Coronary artery (tissue), 2 donors: ENCODE measurements around the gene CLNK.

ENCODE experiments used
- DNase-seq: peaks from one replicate; pipeline ENCODE4 v3.0.0-alpha.2; 2017; ENCODE audit warnings: low spot score
- H3K27ac ChIP-seq, 2 donors: fragments of 200-600 bp; sonication (generic); one replicate each; pipeline ENCODE4 v1.5.1; 2016 to 2019
- H3K4me3 ChIP-seq: fragments of 200-600 bp; sonication (generic); 2 replicates; pipeline ENCODE4 v1.5.1; 2016; ENCODE audit warnings: mild to moderate bottlenecking, moderate library complexity
- TF ChIP-seq, protein P1 (sequence below): fragments of 200-600 bp; sonication (generic); IDR thresholded peaks from one replicate; pipeline ENCODE4 v1.5.1; 2019; ENCODE audit warnings: antibody characterized with exemption

Gene CLNK

DNA sequence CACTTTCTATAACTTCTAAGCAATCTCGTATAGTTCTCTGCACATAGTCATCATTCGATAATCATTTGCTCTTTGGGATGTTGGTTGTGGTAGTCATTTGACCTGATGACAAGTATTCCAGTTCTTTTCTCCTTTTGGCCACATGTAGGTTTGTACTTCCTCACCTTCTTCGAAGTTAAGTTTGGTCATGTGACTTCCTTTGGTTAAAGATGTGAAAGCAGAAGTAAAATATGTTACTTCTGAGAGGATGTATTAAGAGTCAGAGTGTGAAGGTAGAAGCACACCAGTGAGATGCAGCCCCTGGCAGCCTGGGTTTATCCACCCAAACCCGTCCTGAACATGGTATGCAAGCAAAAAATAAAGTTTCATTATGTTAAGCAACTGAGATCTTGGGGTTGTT is 178.5 kb downstream of the CLNK start:
- DNase-seq: no peak
- H3K27ac ChIP-seq: no peak overlapping the region
- TF ChIP-seq, protein P1, sequence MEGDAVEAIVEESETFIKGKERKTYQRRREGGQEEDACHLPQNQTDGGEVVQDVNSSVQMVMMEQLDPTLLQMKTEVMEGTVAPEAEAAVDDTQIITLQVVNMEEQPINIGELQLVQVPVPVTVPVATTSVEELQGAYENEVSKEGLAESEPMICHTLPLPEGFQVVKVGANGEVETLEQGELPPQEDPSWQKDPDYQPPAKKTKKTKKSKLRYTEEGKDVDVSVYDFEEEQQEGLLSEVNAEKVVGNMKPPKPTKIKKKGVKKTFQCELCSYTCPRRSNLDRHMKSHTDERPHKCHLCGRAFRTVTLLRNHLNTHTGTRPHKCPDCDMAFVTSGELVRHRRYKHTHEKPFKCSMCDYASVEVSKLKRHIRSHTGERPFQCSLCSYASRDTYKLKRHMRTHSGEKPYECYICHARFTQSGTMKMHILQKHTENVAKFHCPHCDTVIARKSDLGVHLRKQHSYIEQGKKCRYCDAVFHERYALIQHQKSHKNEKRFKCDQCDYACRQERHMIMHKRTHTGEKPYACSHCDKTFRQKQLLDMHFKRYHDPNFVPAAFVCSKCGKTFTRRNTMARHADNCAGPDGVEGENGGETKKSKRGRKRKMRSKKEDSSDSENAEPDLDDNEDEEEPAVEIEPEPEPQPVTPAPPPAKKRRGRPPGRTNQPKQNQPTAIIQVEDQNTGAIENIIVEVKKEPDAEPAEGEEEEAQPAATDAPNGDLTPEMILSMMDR: no peak
- H3K4me3 ChIP-seq: no peak overlapping the region

DNA sequence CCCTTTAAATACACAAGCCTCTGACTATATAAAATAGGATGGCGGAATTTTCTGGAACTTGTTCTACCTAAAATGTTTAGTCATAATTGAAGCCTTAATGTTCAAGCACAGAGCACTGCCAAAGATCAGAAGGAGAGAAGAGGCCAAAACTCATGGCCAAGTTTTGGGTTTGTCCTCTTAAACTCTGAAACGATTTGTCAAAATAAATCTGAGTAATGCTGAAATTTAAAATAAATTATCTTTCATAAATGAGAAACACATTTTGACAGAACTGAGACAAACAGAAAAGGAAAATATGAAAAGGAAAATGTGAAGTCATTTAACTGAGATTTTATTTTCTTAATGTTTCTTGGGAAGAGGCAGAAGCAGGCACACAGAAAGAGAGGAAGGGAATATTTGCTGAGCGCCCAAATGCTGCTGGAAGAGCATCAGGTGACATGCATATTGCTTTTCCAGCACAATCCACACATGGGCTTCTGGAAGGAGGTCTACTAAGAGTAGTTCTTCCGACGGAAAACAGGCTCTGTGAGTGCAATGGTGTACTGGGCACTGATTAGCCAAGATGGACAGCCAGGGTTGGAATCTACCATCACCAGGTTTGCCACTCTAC is 179.9 kb downstream of the CLNK start:
- no peak overlapping the region for H3K4me3 ChIP-seq
- TF ChIP-seq, protein P1: no peak
- H3K27ac ChIP-seq: no peak overlapping the region
- DNase-seq: no peak

DNA sequence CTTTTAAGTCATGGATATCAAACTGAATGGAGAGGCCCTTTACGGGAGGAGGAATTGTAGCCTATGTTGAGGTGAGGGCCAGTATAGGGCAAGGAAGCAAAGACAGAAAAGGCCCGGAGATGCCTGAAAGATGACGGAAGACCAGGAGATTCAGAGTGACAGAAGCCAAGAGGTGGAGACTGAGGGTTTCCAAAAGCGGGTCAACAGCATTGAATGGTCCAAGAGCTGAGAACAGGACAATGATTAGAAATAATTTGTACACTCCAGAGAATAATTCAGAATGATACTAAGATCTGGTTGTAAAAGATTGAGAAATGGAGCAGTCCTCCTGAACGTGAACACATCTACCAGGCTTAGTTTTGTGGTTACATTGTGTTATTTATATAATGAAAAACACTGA is 181.9 kb downstream of the CLNK start:
- DNase-seq: no peak
- H3K27ac ChIP-seq: no peak overlapping the region

DNA sequence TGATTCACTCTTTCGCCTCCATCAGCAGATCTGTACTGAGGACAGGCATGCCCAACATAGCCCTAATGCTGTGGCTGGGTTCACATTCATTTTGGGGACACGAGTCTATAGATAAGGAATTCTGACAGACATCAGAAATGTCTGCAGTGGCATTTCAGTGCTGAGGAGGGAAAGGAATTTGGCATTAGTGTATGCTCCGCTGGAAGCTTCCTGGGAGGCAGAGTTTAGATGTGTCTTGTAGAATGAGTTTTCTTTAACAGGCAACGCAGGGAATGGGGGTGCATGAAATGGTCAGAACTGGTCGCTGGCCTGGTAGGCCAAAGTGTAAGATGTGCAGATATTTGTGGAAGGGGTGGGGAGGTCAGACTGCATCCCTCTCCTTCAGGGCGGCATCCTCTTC is 183.8 kb downstream of the CLNK start:
- no peak for DNase-seq
- Histone ChIP-seq H3K27ac (no peak overlapping the region), H3K4me3 (no peak overlapping the region)
- TF ChIP-seq, protein P1: no peak

More for the DNA sequence above, 181.9 kb downstream of the CLNK start:
- TF ChIP-seq, protein P1: no peak
- H3K4me3 ChIP-seq: no peak overlapping the region

DNA sequence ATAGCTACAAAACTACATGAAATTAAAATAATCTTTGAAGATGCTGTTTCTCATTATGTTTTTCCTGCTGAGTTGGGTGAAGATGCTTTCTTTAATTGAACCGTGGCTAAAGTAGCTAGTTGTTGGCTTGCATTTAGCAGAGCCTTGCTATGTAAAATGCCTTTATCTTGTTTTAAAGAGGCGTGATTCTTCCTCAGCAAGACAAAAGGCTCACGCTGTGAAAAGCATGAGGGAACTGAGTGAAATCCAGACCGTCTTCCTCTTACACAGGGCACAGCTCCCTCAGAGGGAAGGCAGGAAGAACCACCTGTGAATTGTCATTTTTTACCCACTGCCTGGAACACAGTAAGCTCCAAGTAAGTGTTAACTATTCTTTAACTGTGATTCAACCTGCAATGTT is 188.4 kb downstream of the CLNK start:
- DNase-seq: no peak
- Histone ChIP-seq H3K27ac (no peak overlapping the region), H3K4me3 (no peak overlapping the region)
- TF ChIP-seq, protein P1: no peak

DNA sequence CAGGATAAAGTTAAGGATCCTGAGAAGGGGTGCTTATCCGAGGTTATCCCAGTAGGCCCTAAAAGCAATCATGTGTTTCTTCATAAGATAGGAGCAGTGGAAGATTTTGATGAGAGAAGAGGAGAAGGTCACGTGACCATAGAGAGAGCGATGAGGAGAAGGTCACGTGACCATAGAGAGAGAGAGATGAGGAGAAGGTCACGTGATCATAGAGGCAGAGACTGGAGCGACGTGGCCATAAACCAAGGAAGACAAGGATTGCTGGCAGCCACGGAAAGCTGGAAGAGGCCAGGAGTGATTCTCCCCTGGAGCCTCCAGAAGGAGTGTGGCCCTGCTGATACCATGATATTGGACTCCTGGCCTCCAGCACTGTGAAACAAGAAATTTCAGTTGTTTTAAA is 188.9 kb downstream of the CLNK start:
- no peak for DNase-seq
- H3K4me3 ChIP-seq: no peak overlapping the region
- H3K27ac ChIP-seq: no peak overlapping the region
- TF ChIP-seq, protein P1: no peak

DNA sequence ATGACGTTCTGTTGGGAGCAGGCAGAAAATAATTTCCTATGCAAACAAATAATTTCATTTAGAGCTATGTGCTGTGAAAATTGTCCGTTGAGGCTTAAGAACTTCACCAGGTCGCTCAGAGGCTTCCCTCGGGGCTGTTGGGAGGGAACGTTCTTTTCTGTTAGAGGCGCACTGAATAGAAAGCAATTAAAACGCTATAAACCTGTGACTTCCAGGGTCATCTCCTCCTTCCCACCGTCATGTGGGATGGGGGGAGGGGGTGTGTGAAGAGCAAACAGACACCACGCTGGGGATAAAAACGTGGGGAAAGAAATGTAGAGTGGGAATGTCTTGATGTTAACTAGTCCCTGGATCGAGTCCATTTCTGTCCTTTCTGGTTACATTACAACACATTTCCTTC is 192.1 kb downstream of the CLNK start:
- H3K4me3 ChIP-seq: no peak overlapping the region
- TF ChIP-seq, protein P1: no peak
- DNase-seq: no peak
- no peak overlapping the region for H3K27ac ChIP-seq
